ENCODE results near the gene DHRSX.
A peak's percentile ranks its signal among the peaks of the same experiment; 100 is the strongest.
"Not testable (repeated sequence)": the region's sequence is repeated elsewhere in the genome, so short reads cannot be mapped to it uniquely, and the experiment has no call there.

The DHRSX gene

GRCh38 chrX:2211667-2212066 lies 289.1 kb downstream of the DHRSX start:
- DNase-seq (ENCODE audit: low spot score): not testable (repeated sequence)

- no peak for DNase-seq (ENCODE audit: low spot score)
These were observed 307.5 kb downstream of the DHRSX start for GRCh38 chrX:2193273-2193592.

- no peak for DNase-seq (ENCODE audit: low spot score)
These were observed 308.0 kb downstream of the DHRSX start for GRCh38 chrX:2192584-2193272.

- no peak for DNase-seq (ENCODE audit: low spot score)
These were observed 311.9 kb downstream of the DHRSX start for GRCh38 chrX:2188840-2189239.

GRCh38 chrX:2188330-2188792 lies 312.4 kb downstream of the DHRSX start:
- DNase-seq (ENCODE audit: low spot score): peak; percentile 22

GRCh38 chrX:2187352-2188115 lies 313.2 kb downstream of the DHRSX start:
- no peak for DNase-seq (ENCODE audit: low spot score)

GRCh38 chrX:2185341-2186082 lies 315.3 kb downstream of the DHRSX start:
- no peak for DNase-seq (ENCODE audit: low spot score)

- DNase-seq (ENCODE audit: low spot score): no peak
These were observed 316.7 kb downstream of the DHRSX start for GRCh38 chrX:2184089-2184488.

- no peak for DNase-seq (ENCODE audit: low spot score)
These were observed 317.5 kb downstream of the DHRSX start for GRCh38 chrX:2183193-2183725.

GRCh38 chrX:2177541-2177940 lies 323.2 kb downstream of the DHRSX start:
- DNase-seq (ENCODE audit: low spot score): no peak

- DNase-seq (ENCODE audit: low spot score): no peak
These were observed 324.0 kb downstream of the DHRSX start for GRCh38 chrX:2176733-2177132.

GRCh38 chrX:2176274-2176673 lies 324.5 kb downstream of the DHRSX start:
- DNase-seq (ENCODE audit: low spot score): no peak

GRCh38 chrX:2172359-2172758 lies 328.4 kb downstream of the DHRSX start:
- DNase-seq (ENCODE audit: low spot score): no peak

Data from GM03348 (cell line).